Osteocyte (in vitro differentiated cells): ENCODE results near the gene GAREM2. TPM values are rescaled to one million over a fixed set of nuclear protein-coding genes. Genes with fewer than 3 reads are reported as not detected.

Experiments
- DNase-seq: peaks from one replicate; pipeline ENCODE4 v3.0.0; 2021; ENCODE audit warnings: mixed read lengths; ENCODE audit not compliant: unreplicated experiment; ENCODE audit errors: extremely low spot score
- H3K27ac Mint-ChIP-seq: one replicate; pipeline ENCODE4 v1.8.0; 2021; ENCODE audit warnings: mild to moderate bottlenecking, mixed read lengths; ENCODE audit not compliant: unreplicated experiment
- H3K27me3 Mint-ChIP-seq: one replicate; pipeline ENCODE4 v1.8.0; 2021; ENCODE audit warnings: mixed read lengths; ENCODE audit not compliant: unreplicated experiment
- H3K36me3 Mint-ChIP-seq: one replicate; pipeline ENCODE4 v1.8.0; 2021; ENCODE audit warnings: mixed read lengths; ENCODE audit not compliant: unreplicated experiment
- H3K4me1 Mint-ChIP-seq: one replicate; pipeline ENCODE4 v1.8.0; 2021; ENCODE audit warnings: mixed read lengths; ENCODE audit not compliant: unreplicated experiment
- H3K4me3 Mint-ChIP-seq: one replicate; pipeline ENCODE4 v1.8.0; 2021; ENCODE audit warnings: mild to moderate bottlenecking, moderate library complexity, mixed read lengths; ENCODE audit not compliant: unreplicated experiment
- H3K9me3 Mint-ChIP-seq: one replicate; pipeline ENCODE4 v1.8.0; 2021; ENCODE audit warnings: mixed read lengths; ENCODE audit not compliant: unreplicated experiment
- total RNA-seq: library from RNA; stranded (reverse); gene quantifications from 2 replicates; pipeline ENCODE4 v1.2.1, GENCODE V29; 2021
- TF ChIP-seq, protein P1 (sequence below): fragments of 200-600 bp; sonication (generic); IDR thresholded peaks from 2 replicates; pipeline ENCODE4 v1.5.0; 2021; ENCODE audit warnings: antibody characterized with exemption, mild to moderate bottlenecking, moderate library complexity

Gene GAREM2
- total RNA-seq, 1 donor from 2014 or later, result 15.2 TPM

- Mint-ChIP-seq H3K4me1 (peaks cover 30% of the 10 kb centered on the region), H3K27me3 (no peaks in the 10 kb centered on the region), H3K4me3 (peak overlapping the region; percentile 48), H3K9me3 (no peaks in the 10 kb centered on the region), H3K36me3 (no peaks in the 10 kb centered on the region), H3K27ac (no peak overlapping the region)
- TF ChIP-seq, protein P1, sequence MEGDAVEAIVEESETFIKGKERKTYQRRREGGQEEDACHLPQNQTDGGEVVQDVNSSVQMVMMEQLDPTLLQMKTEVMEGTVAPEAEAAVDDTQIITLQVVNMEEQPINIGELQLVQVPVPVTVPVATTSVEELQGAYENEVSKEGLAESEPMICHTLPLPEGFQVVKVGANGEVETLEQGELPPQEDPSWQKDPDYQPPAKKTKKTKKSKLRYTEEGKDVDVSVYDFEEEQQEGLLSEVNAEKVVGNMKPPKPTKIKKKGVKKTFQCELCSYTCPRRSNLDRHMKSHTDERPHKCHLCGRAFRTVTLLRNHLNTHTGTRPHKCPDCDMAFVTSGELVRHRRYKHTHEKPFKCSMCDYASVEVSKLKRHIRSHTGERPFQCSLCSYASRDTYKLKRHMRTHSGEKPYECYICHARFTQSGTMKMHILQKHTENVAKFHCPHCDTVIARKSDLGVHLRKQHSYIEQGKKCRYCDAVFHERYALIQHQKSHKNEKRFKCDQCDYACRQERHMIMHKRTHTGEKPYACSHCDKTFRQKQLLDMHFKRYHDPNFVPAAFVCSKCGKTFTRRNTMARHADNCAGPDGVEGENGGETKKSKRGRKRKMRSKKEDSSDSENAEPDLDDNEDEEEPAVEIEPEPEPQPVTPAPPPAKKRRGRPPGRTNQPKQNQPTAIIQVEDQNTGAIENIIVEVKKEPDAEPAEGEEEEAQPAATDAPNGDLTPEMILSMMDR, result no peak
- no peak for DNase-seq
Measured at GRCh38 chr2:26182887-26183630, 10.2 kb downstream of the GAREM2 start.

DNA sequence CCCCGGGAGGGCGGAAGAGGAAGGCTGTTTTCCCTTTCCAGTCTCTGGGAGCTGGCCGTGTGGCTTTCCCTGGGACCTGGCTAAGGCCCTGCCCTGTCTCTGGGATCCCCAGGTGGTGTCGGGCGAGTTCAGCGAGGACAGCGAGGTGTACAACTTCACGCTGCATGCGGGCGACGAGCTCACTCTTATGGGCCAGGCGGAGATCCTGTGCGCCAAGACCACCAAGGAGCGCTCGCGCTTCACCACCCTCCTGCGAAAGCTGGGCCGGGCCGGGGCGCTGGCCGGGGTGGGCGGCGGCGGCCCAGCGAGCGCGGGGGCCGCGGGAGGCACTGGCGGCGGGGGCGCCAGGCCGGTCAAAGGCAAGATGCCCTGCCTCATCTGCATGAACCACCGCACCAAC is 11.2 kb downstream of the GAREM2 start:
- H3K9me3 Mint-ChIP-seq, result no peaks in the 10 kb centered on the region
- H3K4me3 Mint-ChIP-seq, result peak overlapping the region; percentile 53
- peaks cover 30% of the 10 kb centered on the region for H3K4me1 Mint-ChIP-seq
- DNase-seq, result no peak
- H3K36me3 Mint-ChIP-seq, result peaks cover 3% of the 10 kb centered on the region
- TF ChIP-seq, protein P1, result no peak
- no peak overlapping the region for H3K27ac Mint-ChIP-seq
- no peaks in the 10 kb centered on the region for H3K27me3 Mint-ChIP-seq

DNA sequence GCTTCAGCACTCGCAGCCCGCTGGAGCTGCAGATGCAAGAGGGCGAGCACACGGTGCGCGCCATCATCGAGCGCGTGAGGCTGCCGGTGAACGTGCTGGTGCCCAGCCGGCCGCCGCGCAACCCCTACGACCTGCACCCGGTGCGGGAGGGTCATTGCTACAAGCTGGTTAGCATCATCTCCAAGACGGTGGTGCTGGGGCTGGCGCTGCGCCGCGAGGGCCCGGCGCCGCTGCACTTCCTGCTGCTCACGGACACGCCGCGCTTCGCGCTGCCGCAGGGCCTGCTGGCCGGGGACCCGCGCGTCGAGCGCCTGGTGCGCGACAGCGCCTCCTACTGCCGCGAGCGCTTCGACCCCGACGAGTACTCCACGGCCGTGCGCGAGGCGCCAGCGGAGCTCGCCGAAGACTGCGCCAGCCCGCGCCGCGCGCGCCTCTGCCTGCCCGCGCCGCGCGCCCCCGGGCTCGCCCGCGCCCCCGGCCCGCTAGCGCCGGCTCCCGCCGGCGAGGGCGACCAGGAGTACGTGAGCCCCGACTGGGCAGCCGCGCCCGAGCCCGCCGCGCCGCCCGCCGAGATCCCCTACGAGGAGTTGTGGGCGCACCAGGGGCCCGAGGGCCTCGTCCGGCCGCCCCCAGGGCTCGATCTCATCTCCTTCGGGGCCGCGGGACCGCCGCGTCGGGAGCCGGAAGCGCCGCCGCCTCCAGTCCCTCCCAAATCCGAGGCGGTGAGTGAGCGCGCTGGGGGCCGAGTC is 11.8 kb downstream of the GAREM2 start:
- TF ChIP-seq, protein P1, result peak; percentile 74
- peak; percentile 95 for DNase-seq
- H3K27ac Mint-ChIP-seq, result peak overlapping the region; percentile 86
- H3K4me3 Mint-ChIP-seq, result peak overlapping the region; percentile 82
- no peaks in the 10 kb centered on the region for H3K27me3 Mint-ChIP-seq
- no peaks in the 10 kb centered on the region for H3K9me3 Mint-ChIP-seq
- H3K36me3 Mint-ChIP-seq, result peaks cover 3% of the 10 kb centered on the region
- peaks cover 25% of the 10 kb centered on the region for H3K4me1 Mint-ChIP-seq

DNA sequence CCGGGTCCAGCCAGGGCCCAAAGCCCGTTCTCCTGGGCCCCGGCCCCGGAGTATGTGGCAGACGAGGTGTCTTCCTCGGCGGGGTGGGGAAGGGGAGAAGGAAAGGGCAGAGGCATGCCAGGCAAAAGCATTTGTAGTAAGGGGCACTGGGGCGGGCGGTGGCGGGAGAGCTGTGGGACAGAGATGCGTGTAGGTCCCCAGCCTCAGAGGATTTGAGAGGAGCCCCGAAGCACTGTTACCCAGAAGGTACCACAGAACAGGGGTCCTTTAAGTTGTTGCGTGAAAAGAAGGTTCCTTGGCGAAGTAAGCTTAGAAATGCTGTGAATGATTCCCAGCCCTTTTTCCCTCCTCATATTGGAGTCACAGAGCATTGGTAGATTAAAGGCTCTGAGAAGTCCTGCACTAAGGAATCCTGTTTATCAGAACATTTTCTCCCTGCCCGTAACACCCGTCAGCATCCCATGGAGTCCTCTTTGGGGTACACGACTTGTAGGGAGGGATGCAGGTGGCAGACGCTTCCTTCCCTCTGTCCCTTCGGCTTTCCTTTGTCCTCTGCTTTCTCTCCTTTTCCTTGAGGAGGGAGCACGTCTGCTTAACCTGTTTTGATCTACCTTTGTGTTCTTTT is 12.5 kb downstream of the GAREM2 start:
- Mint-ChIP-seq H3K27me3 (no peaks in the 10 kb centered on the region), H3K4me1 (peaks cover 21% of the 10 kb centered on the region), H3K36me3 (peaks cover 3% of the 10 kb centered on the region)

More for the DNA sequence above, 12.5 kb downstream of the GAREM2 start:
- TF ChIP-seq, protein P1, result no peak
- H3K9me3 Mint-ChIP-seq, result no peaks in the 10 kb centered on the region
- DNase-seq, result no peak
- peak overlapping the region; percentile 86 for H3K27ac Mint-ChIP-seq
- peak overlapping the region; percentile 82 for H3K4me3 Mint-ChIP-seq
